HG02938 (cell line): ENCODE results near the gene PBOV1.

ENCODE experiments used
- ATAC-seq: cut with Tn5 transposase; IDR thresholded peaks from one replicate; pipeline ENCODE4 v1.9.1; 2021; ENCODE audit warnings: mild to moderate bottlenecking, moderate library complexity; ENCODE audit not compliant: unreplicated experiment

The PBOV1 gene

DNA sequence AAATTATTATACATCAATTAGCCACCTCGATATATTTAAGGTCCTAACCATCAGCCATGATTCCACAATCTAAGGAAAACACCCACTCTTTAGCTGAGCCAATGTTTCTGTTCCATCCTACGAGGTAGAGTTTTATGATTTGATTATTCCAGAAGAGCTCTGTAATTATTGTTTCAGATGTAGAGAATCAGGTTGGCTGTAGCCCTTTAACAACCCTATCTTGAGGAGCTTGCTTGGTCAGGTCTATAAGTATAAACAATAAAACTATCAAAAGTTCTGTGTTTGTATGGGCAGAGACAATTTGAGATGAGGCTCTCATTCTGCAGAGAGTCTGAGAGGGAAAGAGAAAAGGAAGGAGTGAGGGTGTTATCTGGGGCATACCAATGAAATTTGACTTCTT lies at the start of gene PBOV1:
PBOV1 (minus strand) TSS at position 43 of the 400 bp plus-strand sequence. CDS start 96 bp downstream, outside the sequence.
- no peak for ATAC-seq

DNA sequence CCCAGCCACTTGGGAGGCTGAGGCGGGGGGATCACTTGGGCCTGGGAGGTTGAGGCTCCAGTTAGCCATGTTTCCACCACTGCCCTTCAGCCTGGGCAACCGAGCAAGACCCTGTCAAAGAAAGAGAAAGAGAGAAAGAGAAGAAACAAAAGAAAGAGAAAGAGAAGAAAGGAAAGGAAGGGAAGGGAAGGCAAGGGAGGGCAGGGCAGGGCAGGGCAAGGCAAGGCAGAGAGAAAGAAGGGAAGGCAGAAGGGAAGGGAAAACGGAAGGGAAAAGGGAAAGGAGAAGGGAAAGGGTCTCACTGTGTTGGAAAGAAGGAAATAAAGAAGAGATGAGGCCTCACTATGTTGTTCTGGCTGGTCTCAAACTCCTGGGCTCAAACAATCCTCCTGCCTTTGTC lies 47.8 kb upstream of the PBOV1 start:
- no peak for ATAC-seq

DNA sequence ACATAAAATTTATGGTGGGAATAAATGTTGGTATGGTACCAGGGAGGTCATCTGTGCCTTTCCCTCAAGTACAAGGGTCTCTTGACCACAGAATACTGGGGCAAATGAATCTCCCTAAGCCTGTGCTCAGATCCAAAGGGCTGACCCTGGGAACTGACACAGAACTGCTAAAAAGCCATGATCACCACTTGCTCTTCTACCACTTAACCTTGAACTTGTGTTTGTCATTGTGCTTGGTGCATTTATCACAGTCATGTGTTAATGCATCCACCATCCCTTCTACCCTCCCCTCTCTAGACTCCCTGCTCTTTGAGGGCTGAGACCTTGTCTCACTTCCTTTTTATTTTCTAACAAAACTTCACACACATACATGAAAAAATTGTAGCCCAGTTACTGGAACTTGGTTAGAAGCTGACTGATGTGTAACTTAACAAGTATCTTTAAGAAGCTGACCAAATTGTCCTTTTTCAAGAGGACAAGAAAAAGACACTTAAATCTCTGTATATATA lies 46.1 kb upstream of the PBOV1 start:
- ATAC-seq, result no peak

DNA sequence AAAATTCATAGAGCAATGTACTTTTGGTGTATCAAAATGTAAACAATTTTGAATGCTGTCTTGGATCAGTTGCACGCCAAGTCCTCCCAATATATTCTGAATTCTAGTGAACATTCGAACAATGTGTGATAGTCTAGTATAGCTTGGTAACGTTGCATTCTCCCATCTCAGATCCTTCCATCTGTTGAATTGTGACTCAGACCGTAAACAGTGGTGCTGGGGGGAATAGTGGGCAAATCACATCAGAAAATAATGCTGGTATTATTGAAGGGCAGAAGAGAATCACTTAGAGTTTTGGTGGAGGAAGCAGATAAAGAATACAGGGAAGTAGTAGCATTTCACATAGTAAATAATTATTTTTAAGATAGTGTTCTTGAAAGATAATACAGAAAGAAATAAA lies 45.7 kb upstream of the PBOV1 start:
- no peak for ATAC-seq

DNA sequence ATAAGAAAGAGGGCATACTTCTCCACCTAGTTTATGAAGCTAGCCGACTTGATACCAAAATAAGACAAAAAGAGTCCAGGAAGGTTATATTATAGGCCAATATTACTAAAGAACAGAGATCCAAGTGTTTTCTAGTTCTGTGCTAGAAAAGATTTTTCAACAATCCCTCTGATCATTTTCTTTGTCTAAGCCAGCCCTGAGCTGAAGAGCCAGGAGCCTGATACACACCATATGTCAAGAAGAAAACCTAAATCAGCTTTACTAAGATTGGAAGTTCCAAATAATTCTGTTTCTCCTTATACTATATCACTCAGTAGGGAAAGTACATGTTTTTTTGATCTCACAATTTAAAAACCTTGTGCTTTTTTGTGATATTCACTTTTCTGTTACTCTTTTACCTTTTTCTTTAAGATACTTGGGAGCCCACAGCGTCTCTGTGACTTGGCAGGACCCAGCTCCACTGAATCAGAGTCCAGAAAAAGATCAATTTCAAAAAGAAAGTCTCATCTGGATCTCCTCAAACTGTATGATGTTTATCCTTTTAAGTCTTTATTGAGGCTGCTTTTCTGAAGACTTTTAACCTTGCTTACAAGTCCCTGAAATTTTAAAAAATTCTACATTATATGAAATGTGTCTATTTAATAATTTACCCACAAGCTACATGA lies 43.0 kb upstream of the PBOV1 start:
- ATAC-seq, result no peak

DNA sequence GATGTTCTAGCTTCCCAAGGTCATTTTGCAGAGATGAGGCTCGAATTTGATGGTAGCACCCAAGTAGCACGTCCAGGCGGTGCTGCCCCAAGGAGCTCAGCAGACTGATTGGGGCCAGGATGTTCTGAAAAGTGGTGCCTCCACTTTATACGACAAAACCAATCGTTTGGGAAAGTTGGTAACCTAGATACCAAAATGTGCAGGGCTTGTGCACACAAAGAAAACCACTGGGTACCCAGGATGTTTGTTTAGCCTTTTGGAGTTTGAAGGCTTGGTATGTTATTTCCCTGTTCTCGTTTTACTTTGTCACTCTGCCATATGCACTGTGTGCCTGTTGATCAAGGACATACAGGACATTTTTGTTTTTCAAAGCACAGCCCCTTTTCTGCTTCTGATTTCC lies 40.7 kb upstream of the PBOV1 start:
- no peak for ATAC-seq

DNA sequence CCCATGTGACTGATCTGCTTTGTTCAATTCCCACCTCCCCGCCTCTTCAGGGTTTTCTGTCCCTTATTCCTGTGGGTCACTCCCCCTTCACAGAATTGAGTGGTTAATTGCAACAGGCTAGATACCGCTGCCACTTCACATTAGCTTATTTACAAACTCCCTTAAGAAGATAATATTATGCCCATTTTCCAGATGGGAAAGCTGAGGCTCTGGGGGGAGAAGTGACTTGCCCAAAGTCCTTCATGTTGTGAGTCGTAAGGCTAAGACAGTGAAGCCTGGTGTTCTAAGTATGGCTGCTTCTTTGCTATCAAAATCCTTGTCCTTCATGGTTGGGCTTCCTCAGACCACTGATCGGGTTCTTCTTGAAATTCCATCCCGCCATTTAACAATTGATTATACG lies 39.9 kb upstream of the PBOV1 start:
- ATAC-seq, result no peak

DNA sequence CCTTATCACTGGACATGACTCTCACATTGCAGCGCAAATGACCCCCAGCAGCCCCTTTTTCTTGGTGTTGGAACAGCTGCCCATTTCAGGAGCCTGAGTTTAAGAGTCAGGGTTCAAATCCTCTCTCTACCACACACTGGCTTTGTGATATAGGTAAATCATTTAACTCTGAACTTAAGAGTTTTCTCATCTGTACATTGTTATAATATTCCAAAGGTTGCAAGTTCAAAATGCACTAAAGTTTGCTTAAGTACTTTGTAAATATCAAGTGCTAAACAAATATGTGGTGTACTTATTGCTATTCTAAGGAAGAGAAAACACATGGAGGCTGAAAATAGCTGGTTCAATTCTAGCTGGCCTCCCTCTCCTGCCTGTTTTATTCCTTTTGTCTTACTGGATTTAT lies 39.3 kb upstream of the PBOV1 start:
- no peak for ATAC-seq

DNA sequence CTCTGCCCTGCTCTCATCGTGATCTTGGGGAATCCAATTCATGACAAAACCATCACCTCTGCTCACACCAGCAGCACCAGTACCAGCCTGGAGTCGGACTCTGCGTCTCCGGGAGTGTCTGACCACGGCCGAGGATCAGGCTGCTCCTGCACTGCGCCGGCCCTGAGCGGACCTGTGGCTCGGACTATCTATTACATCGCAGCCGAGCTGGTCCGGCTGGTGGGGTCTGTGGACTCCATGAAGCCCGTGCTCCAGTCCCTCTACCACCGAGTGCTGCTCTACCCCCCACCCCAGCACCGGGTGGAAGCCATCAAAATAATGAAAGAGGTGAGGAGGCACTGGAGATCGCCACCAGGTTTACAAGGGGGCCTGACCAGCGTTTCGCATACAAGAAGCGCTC lies 37.2 kb upstream of the PBOV1 start:
- no peak for ATAC-seq

DNA sequence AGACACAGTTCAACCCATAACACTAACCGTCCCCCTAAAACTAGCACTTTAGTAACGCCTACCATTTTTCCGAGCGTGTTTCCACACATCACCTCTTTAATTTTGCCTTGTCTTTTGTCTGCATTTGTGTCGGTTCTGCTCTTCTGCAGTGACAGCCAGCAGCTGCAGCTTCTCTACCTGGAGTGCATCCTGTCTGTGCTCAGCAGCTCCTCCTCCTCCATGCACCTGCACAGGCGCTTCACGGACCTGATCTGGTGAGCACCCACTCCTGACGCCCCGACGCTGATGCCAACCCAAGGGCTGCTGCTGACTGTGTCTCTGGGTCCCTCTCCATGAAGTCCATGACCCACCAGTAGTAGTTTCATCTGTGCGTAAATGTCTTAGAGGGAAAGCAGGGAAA lies 35.4 kb upstream of the PBOV1 start:
- ATAC-seq, result no peak

DNA sequence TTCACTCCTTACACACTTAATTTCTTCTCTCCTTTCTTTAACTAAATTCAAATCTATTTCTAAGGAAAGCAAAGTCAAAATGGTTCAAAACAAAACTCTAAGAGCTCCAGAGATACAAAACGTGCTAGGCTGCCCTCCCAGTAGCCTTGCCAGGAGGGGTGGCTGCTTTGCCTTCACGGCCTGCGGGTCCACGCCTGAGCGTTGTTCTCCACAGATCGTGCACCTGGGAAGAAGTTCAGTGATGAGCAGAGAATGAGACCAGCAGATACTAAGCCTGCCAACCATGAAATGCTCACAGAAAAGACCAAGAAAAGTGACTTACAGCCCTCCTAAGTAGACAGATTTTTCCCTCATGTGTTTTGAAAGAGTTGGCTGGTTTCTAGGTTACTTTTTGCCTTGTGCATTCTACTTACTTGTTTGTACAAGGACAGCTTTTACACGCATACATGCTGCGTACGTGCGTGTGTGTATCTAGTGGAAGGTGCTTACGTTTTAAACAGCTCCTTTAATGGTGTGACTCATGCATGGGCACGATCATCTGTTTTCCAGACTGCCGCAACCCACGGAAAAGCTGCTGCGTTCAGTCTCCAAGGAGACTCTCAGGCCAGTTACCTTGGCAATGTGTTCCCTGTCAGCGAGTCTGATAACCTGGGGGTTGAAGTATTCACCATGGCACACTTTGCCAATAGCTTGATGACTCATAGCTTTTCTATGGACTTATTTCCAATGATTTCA lies 32.4 kb upstream of the PBOV1 start:
- no peak for ATAC-seq

DNA sequence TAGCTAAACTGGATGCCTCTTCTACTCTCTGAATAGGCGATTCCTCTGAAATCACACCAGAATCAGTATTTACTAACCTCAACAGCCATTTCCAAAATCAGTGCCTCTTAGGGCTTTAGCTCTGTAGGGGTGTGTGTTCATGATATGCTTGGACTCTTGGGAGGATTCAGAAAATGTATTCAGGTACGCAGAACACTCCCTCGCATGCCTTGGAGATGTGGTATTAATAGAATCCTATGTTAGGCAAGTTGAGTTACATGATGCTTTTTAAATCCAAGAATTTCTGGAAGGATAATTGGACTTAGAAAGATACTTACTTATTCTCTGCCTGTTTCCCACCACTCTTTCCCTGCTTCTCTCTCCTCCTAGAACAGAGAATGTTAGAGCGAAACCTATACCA lies 31.8 kb upstream of the PBOV1 start:
- ATAC-seq, result no peak

DNA sequence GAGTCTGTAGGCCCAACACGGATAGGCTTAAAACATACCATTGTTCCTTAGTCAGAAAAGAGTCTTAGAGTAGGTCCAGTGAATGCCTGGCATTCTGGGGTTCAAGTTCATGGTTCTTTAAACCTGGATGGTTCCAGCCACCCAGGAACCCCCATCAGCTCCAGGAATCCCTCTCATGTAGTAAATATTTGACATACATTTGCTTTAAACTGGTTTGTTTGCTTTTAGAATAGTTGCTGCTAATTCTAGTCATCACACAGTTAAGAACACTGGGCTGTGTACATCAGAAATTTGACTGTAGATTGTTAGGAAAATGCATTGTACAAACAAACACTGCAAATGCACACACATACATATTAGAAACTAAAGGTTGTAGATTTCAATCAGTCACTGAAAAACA lies 30.6 kb upstream of the PBOV1 start:
- ATAC-seq, result no peak

DNA sequence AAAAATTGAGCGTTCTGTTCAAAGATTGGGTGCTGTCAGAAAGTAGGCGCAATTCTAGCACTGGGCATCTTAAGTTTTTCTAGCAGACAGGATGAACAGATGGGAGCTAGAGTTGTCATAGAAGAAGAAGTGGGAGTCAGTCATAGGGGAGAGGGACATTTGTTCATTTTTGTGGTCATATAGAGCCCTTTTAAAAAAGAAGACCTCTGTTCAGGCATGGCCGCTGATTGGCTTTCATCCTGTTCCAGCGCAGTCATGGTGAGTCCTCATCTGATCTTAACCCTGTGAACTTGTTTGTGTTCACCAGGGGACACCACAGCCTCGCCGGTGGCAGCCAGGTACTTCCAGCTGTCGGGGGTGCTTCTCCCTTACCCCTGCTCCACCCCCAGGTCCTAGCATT lies 29.7 kb upstream of the PBOV1 start:
- no peak for ATAC-seq

DNA sequence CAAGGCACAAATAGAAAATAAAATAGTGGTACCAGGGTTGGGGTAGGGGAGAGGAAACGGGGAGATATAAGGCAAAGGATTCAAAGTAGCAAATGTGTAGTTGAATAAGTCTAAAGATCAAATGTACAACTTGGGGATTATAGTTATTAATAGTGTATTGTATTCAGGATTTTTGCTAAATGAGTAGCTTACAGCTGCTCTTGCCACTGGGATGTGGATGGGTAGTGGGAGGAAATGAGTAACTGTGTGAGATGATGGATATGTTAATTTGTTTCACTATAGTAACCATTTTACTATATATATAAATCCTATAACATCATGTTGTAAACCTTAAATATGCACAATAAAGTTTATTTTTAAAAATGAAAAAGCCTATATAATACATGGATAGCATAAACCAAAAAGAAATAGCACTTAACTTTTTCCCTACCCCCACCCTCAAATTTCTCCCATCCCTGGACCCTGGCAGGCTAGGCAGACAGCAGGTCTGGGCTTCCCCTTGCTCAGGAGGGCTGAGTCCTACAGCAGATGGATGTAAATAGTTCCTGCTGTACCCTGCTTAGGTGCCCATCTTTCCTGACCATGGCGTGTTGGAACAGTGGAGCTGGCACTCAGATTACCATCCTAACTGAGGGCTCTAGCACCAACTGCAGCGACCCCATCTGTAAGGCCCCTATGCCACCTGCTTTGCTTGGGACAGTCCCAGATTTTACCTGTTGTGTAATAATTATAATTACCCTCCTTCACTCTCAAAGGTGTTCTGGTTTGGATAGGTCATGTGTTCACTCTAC lies 28.6 kb upstream of the PBOV1 start:
- ATAC-seq, result no peak

DNA sequence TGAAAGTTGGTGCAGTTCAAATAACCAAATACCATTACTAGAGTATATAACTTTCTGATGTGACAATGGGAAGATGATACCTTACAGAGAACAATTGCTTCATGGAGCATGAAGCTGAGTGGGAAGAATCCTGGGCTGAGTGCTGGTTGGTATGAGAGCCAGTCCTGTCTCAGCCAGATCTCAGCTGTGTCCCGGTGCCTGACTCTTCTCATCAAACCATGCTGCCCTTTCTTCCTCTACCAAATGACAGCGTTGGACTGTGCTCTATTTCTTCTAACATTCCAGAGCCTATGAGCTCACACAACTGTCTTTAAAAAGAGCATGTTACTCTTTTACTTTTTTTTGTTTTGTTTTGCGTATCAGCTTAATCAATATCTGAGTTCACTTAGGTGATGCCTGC lies 27.5 kb upstream of the PBOV1 start:
- ATAC-seq, result no peak

DNA sequence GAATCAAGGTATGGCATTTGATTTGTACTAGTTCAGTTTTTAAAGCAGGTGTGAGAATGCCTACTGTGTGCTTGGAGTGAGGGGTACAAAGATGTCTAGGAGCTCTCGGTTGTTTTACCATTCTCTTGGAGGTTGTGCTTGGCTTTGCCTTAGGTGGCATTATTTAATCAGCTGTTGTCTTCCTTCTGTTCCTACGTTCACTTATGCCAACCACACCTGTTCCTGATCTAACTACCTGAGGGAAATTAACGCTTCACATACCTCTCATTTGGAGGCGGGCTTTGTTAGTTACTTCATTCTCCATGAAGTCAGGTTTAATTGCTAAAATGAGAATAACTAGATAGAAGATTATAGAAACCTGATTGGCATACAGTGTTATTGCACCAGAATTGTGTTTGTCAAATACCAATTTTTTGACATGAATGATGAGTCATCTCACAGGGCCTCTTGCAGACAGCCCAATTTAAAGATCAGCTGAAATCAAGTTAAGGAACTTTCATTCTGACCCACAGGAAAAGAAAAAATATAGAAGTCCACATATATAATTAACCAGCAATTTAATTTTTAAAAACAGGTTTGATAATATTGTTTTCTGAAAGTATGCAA lies 24.8 kb upstream of the PBOV1 start:
- ATAC-seq, result no peak

DNA sequence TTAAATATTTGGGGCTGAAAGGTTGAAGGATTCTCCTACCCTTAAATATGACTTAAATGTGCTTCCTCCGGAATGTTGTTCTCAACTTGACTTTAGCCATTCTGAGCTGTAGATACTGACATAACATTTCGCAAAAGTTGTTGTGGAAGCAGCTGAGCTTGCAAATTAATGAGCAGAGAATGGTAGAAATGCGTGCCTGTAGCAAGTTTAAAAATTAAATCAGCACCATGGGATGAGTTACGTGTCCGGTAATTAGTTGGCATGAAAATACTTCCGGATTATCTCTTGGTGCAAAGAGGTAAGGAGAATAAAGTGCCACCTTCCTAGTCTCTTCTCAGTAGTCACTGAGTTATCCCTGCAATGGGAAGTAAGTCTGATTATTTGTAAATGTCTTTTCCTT lies 23.6 kb upstream of the PBOV1 start:
- no peak for ATAC-seq

DNA sequence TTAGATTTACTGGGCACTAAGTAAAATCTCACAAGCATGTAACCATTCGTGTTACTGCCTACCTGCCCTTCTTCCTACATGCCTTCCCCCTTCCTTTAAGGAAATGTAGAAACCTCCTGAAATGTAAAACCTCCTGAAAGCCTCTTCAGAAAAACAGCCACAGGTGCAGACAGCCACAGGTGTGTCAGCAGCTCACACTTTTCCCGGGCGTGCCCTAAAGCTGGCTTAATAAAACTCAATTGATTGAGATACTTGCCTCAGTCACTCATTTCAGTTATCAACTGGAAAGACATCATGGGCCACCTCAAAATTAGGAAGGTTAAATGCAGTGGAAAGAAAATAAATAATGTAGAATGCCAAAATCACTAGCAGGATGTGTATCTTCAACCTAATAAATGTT lies 23.1 kb upstream of the PBOV1 start:
- ATAC-seq, result no peak

DNA sequence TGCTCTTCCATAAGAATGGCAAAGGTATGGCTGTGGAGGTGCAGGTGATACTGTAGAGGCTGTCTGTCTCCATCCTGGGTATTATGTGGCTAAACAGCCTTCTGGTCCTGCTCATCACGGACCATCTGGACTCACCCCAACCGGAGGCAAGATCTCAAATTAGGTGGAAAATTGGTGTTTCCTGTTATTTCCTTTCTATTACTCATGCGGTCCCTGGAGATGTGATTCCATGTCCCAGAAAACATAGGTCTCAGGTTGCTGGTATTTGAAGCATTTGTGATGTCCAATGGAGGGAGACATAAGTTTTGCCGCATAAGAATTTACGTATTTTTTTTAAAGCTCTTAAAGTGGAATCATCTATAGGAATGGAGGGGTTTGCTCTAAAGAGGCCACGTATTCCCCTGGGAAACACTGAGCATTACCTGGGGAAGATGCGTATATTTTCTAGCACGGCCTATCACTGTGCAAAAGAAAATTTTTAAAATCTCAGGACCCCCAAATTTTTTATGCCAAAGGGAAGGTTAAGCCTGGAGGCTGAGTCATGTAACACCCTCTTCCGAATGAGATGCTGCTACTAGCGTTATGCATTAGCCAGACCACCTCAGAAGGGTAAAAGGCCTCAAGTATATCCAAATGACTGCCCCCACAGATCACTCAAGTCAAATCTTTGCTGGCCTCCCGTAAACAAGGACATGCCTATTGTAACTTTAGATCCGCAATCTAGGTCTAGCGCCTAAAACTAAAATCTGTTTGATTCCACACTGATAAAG lies 22.4 kb upstream of the PBOV1 start:
- no peak for ATAC-seq

DNA sequence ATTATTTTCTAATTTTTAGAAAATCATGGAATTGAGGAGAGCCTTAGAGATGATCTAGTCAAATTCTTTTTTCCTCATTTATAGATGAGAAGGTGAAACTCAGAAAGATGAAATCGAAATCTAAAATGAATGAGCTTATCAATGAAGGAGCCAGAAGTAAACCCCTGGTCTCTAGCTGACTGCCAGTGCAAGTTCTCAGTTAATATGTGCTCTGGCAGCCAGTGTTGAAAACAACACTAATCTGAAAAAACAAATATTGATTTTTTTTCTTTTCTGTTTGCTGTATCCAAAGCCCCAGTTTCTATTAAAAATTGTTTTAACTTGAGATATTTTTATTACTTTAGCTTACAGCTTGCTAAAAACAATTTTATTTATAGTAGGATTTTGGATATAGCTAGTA lies 21.5 kb upstream of the PBOV1 start:
- no peak for ATAC-seq
